ENCODE measurements around the gene FBLN2. TPM values are rescaled to one million over a fixed set of nuclear protein-coding genes. Genes with fewer than 3 reads are reported as not detected.

FBLN2 gene
- total and polyA plus RNA-seq, 10 of the 15 experiments (the other 5 are each of a cell fraction or from before 2014, with no cell fraction given) = 0.03 to 0.41 (median 0.12) TPM; not detected in 2

DNA sequence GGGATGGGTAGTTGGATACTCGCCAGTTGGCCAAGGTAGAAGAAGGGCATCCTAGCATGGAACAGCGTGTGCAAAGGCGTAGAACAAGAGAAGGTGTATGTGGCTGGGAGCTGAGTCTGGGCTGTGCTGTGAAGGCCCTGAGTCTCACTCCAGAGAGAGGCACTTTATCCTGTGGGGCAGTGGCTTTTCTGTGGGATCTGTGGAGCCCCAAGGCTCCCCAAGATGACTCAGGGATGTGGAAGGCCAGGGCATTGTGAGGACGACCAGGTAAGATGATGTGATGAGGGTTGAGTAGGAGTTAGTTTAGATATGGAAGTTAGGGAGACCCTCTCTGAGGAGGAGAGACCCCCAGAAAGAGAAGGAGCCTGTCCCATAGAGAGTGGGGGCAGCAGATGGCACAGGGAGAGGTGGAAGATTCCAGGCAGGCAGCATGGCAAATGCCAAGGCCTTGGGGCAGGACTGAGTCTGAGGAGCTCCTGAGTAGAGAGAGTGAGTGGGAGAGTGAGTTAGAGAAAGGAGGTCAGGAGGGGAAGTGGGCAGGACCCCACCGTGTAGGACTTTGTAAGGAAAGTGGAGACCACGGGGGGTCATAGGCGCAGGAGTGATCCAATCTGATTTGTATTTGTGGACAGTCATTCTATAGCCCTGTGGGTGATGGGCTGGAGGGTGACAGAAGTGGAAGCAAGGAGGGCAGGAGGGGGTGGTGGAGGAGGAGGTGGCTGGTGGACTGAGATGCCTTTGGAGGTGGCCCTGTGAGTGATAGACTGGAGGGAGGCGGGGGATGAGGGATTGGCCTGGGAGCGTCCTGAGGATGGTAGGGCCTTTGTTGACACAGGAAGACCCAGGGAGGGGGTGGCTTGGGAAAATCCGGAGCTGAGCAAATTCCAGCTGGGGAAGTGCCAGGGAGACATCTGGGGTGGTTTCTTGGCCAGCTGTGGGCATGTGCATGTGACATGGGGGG, 50.3 kb downstream of the FBLN2 start:
- Histone ChIP-seq H3K36me3 (ENCODE audit: control insufficient read depth in 2 of 2, insufficient read depth in 2 of 2, low read length in 1 of 2) (no peaks in the 10 kb centered on the region), H3K27me3 (replicated peaks in 1 of 2; ENCODE audit: control insufficient read depth in 2 of 2, insufficient read depth in 2 of 2, low read length in 1 of 2) (no peaks in the 10 kb centered on the region; a peak in 2 of 4 replicates), H3K9me3 (replicated peaks; ENCODE audit: control insufficient read depth, insufficient read depth, low read length) (no peaks in the 10 kb centered on the region), H3K79me2 (ENCODE audit: control insufficient read depth, insufficient read depth, low read length) (no peaks in the 10 kb centered on the region), H3K4me3 (no peak overlapping the region), H3K4me2 (ENCODE audit: control insufficient read depth, insufficient read depth) (no peak overlapping the region), H3K4me1 (ENCODE audit: control insufficient read depth, insufficient read depth, low read length) (no peaks in the 10 kb centered on the region), H4K20me1 (ENCODE audit: control insufficient read depth, insufficient read depth) (no peaks in the 10 kb centered on the region), H3K27ac (ENCODE audit: control insufficient read depth, insufficient read depth) (no peak overlapping the region), H3K9ac (ENCODE audit: control insufficient read depth, insufficient read depth, low read length) (no peak overlapping the region), H2AFZ (ENCODE audit: control insufficient read depth, low read depth, low read length) (no peak overlapping the region)
- ChIA-PET POLR2A (interaction anchor here (0.7 kb wide), 1 partner anchor 450 kb away, joined by 3 read pairs; no protein-coding TSS in a partner anchor), CTCF (no interaction called here), SMC1A (ENCODE audit: uncharacterized antibody, unreplicated experiment) (no interaction called here), RAD21 (ENCODE audit: unreplicated experiment) (no interaction called here)
- ATAC-seq = no peak
- BruUV-seq (replicated peaks) = no TSS peak
- DNase-seq (ENCODE audit: low read depth, low spot score) = no peak
- WGBS (ENCODE audit: insufficient coverage, insufficient replicate concordance, low lambda C conversion rate, missing lambda C conversion rate) = 8% methylated on average over 10 of the region's 10 CpGs
- in situ Hi-C loops (cut with MboI) = no loop called here
- TF ChIP-seq STAT1 (conservative IDR thresholded peaks at IDR 0.05) = no peak
- TF ChIP-seq BHLHE40 (IDR thresholded peaks at IDR 0.05; ENCODE audit: borderline replicate concordance in 1 of 2, low read depth in 2 of 2, low read length in 1 of 2) = no peak
- no peak for TF ChIP-seq MAX (IDR thresholded peaks at IDR 0.05; ENCODE audit: low read depth, low read length)
- TF ChIP-seq ZBTB33 (IDR thresholded peaks at IDR 0.05) = no peak
- no peak for TF ChIP-seq BRCA1 (IDR thresholded peaks at IDR 0.05; ENCODE audit: low read depth, low read length)
- no peak for TF ChIP-seq ZNF207 (IDR thresholded peaks at IDR 0.05; ENCODE audit: borderline replicate concordance)
- TF ChIP-seq TCF7 (IDR thresholded peaks at IDR 0.05; ENCODE audit: borderline replicate concordance) = no peak
- no peak for TF ChIP-seq CTCF (IDR thresholded peaks at IDR 0.05 in 2 of 3, conservative IDR thresholded peaks at IDR 0.05 in 1 of 3; ENCODE audit: control insufficient read depth in 2 of 3, extremely low read depth in 1 of 3, insufficient read depth in 1 of 3, low read depth in 3 of 3, low read length in 3 of 3)
- no peak for TF ChIP-seq PRDM15 (CRISPR knock-in tag; IDR thresholded peaks at IDR 0.05)
- TF ChIP-seq POLR2AphosphoS5 (IDR thresholded peaks at IDR 0.05; ENCODE audit: low read length) = no peak
- TF ChIP-seq NR2C1 (IDR thresholded peaks at IDR 0.05) = no peak
- FAIRE-seq = no peak
- intact Hi-C loops (cut with micrococcal nuclease; ENCODE audit: unreplicated experiment) = no loop called here

All from GM12878 (cell line).